NCI-H460 (cell line): Measurements from ENCODE around the gene PLAC8L1. TPM values are rescaled to one million over a fixed set of nuclear protein-coding genes. Genes with fewer than 3 reads are reported as not detected.
"Not testable (repeated sequence)": the region's sequence is repeated elsewhere in the genome, so short reads cannot be mapped to it uniquely, and the experiment has no call there.

Experiments
- DNase-seq: peaks from one replicate; pipeline ENCODE4 v3.0.0-alpha.2; 2016; ENCODE audit warnings: low read depth; ENCODE audit errors: extremely low read depth
- polyA plus RNA-seq: library from polyadenylated mRNA; depleted of rRNA; stranded (reverse); fragments of >200 nt; gene quantifications from 2 replicates; pipeline ENCODE4 v1.2.3, GENCODE V29; 2014; cell fraction: nucleus; rRNA removed
- total RNA-seq: library from RNA; depleted of rRNA; stranded (reverse); fragments of >200 nt; shearing (Covaris generic); gene quantifications from 2 replicates; pipeline ENCODE4 v1.2.3, GENCODE V29; 2014; rRNA removed

PLAC8L1 gene, protein sequence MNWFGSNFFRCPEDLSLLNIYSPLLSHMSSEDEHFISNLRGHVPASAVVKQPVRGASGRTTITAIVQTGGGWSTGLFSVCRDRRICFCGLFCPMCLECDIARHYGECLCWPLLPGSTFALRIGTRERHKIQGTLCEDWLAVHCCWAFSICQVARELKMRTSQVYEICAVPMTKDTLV
- total RNA-seq = not detected in 2 replicates
- not detected in 2 replicates for polyA plus RNA-seq

DNA sequence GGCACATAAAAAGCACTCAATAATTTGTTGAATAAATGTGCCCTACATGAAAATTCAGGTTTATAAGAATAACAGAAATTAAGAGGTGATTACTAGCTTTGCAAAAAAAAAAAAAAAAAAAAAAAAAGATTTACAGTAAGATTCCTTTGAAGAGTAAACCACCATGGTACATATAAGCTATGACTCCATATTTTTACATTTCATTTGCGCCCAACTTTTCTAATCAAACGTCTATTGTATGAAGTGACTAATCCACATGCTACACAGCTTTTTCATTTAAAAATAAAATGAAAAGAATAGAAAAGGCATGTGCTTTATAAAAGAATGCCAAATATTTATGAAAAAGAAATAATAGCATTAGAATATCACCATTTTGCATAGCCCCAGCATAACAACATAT, at the start of gene PLAC8L1:
TSS of gene PLAC8L1 (minus strand) at position 101 of the 400 bp plus-strand sequence. CDS start 1,266 bp downstream, outside the sequence.
- no peak for DNase-seq

DNA sequence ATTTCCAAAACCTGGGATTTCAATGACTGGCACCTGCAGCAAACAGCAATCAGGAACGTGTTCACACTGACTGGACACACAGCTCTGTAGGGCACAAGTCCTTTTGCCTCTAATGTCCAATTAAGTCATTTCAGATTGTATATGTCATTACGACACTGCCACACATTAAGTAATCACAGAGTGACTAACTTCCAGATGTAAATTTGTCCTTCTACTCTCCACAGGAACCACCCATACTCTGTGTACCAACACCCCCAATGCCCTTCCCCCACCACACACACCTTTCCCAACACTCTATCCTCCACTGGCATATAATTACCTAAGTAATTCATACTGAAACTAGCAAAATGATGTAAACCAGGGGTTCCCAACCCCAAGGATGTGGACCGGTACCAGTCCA, 46.6 kb upstream of the PLAC8L1 start:
- DNase-seq = no peak

DNA sequence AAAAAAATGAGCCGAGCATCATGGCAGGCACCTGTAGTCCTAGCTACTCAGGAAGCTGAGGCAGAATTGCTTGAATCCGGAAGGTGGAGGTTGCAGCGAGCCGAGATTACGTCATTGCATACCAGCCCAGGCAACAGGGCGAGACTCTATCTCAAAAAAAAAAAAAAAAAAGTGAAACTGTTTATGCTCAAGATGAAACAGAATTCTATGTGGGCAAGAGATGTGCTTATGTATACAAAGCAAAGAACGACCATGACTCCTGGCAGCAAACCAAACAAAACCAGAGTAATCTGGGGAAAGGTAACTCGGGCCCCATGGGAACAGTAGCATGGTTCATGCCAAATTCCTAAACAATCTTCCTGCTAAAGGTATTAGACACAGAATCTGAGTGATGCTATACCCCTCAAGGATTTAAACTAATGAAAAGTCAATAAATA, 32.6 kb upstream of the PLAC8L1 start:
- no peak for DNase-seq

DNA sequence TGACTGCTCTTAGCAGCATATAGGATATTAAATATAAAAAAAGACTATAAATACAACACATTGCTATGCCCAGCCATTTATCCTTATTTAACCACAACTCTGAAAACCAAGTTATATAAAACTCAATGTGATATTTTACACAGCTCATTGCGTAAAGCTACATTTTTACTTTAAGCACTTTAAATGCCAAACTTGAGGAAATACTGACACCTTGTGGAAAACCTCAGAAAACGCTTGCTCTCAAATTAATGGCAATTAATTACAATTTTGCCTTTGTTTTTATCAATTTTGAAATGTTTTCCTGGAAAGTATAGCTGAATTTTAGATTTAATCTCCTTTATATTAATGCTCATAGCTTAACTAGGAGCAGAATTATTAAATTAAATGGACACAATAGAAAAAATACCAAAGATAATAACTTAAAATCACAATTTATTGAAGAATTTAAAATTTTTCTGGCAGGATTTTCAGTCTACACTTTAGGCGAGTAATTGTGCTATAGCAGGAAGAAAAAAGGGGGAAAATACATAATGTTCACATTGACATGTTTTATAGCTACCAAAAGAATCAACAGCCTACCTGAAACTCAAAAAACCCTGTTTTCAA, 25.2 kb upstream of the PLAC8L1 start:
- DNase-seq = peak; percentile 30

DNA sequence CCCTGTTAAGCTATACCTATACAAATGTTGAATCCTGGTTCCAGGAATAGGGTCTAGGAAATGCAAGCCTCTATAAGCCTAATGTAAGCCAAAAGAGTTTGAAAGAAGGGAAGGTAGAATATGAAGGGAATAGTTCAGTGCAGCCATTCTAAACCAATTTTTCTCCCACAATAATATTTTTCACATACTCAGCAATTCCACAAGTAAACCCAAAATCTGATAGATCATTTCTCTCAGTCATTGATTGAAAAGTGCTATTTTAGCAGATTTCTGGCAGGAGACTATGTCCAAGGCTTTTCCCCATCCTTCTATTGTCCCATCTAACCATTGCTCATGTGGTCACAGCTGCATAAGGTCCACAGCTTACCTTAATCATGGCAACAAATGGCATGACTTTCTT, 20.7 kb upstream of the PLAC8L1 start:
- DNase-seq = no peak

DNA sequence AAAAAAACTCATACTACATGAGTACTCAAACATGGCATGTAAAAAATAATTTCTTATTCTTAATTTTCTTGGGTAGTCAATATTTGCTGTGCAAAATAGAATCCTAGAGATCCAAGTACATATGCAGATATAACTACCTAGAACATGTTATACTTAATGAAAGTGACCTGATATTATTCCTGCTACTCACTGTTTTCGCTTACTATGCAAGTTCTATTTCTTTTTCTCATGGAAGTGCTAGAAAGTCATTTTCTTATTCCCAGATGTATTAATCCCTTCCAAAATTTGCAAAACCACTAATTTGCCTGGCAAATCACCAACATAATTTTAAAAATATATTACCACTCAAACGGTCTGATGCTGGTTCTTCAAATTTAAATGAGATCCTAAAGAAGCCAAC, 19.2 kb upstream of the PLAC8L1 start:
- DNase-seq = no peak

DNA sequence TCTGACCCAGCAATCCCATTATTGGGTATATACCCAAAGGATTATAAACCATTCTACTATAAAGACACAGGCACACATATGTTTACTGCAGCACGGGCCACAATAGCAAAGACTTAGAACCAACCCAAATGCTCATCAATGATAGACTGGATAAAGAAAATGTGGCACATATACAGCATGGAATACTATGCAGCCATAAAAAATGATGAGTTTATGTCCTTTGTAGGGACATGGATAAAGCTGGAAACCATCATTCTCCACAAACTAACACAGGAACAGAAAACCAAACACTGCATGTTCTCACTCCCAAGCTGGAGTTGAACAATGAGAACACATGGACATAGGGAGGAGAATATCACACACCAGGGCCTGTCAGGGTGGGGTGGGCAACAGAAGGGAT, 16.1 kb upstream of the PLAC8L1 start:
- DNase-seq = not testable (repeated sequence)

DNA sequence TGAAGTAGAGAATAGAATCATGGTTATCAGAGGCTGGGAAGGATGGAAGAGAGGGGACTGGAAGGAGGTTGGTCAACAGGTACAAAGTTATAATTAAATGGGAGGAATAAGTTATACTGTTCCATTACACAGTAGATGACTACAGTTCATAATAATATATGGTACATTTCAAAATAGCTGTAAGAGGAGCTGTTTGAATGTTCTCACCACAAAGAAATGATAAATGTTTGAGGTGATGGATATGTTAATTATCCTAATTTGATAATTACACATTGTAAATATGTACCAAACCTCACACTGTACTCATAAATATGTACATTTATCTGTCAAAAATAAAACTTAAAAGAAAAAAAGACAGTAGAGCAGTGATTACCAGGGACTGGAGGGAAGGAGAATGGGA, 12.9 kb upstream of the PLAC8L1 start:
- no peak for DNase-seq

DNA sequence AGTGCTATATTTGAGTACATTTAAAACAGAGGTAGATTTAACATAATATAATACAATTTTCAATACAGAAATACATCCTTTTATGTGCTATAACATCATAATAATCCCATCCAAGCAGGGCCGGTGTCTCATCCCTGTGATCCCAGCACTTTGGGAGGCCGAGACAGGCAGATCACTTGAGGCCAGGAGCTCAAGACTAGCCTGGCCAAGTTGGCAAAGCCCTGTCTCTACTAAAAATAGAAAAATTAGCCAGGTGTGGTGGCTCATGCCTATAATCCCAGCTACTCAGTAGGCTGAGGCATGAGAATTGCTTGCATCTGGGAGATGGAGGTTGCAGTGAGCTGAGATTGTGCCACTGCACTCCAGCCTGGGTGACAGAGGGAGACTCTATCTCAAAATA, 11.8 kb upstream of the PLAC8L1 start:
- not testable (repeated sequence) for DNase-seq

DNA sequence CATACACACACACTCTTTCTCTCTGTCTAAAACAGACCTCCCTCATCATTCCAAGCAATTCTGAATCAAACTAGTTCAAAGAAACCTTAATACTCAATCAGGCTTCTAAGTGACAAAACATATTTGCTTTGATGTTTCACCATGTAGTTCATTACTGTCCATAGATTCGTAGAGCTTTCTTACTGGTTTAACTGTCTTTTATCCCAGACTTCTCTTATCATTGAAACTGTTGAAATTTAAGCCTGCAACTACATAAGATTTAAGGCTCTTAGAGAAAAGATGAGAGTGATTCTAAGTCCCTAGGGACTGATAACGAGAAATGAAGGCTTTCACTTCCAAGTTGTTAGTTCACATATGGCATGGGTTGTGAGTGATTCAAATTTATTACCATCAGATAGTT, 11.0 kb upstream of the PLAC8L1 start:
- no peak for DNase-seq

GRCh38 chr5:146112476-146112875, 7.1 kb upstream of the PLAC8L1 start:
- no peak for DNase-seq

DNA sequence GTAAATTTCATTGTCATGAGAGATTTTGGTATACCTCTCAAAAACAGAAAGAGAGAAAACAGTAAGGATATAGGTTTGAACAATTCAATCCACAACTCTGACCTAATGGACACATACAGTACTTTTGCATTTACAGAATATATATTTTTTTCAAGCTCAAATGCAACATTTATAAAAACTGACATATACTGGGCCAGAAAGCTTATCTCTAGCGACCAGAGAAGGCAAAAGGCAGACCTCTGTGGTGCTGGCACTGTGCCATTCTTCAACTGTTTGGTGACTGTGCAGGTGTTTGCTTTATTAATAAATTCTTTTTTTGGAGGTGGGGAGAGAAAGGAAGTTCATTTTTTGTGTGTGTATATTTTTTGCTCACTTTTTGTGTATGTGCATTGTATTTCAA, 6.0 kb upstream of the PLAC8L1 start:
- no peak for DNase-seq

DNA sequence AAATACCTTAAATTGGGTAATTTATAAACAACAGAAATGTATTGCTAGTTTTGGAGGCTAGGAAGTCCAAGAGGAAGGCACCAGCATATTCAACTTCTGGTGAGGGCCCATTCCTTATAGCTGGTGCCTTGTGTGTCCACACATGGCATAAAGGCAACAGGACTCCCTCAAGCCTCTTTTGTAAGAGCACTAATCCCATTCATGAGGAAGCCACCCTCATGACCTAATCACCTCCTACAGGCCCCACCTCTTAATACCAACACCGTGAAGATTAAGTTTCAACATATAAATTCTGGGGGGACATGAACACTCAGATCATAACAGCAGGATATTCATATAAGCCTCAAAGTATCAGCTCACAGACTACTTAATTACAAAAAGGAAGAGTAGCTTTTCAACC, 4.0 kb upstream of the PLAC8L1 start:
- DNase-seq = no peak

DNA sequence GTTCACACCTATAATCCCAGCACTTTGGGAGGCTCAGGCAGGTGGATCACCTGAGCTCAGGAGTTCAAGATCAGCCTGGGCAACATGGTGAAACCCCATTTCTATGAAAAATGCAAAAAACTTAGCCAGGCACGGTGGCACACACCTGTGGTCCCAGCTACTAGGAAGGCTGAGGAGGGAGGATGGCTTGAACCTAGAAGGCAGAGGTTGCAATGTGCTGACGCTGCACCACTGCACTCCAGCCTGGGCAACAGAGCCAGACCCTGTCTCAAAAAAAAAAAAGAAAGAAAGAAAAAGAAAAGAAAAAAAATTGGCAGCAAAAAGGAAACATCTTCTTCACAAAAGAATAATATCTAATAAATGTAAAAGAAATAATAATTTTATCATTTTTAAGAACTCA, 3.5 kb upstream of the PLAC8L1 start:
- DNase-seq = not testable (repeated sequence)

DNA sequence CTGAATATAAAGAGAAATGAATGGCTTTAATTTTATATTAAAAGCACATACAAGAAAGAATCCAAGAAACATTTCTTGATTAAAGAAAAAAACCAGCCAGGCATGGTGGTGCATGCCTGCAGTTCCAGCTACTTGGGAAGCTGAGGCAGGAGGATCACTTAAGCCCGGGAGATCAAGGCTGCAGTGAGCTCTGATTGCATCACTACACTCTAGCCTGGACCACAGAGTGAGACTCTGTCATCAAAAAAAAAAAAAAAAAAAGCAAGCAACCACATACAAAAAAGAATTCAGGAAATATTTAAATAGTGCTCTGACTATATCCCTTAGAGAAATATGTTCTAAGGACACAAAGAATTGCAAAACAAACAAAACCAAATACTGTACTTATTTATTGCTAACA, 2.5 kb upstream of the PLAC8L1 start:
- no peak for DNase-seq

DNA sequence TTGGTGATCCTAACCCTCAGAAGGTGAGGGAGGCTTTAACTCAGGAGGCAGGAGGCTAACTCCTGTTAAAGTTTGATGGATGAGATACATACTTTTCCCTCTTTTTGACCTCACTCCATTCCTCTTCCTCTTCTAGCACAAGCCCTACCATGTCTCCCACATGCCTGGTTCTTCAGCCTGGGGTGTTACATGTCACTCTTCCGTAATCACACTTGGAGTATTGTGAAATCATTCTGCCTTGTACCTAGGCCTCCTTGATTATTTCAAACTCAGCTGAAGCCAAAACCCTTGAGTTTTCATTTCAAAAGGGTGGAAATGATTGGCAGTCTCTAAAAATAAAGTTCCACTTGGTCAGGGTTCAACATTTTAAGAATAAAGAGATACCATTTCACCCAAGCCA, 1.8 kb downstream of the PLAC8L1 start:
- no peak for DNase-seq

DNA sequence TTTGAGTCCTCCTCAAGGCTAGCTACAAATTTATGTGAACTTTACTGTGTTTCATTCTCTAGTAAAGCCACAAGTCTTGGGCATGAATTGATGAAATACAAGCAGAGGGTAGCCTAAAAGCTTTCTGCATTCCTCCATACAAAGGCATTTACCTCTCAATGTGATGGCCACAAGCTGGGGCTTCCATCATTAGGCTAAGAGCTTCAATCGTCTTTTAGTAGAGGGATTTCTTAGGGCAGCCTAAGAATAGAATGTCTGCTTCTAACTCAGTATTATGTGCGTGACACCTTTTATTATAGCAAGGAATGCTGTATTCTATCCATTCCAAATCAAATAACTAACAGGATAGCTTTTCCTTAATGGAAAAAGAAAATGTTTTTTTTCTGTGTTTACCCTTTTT, 3.7 kb downstream of the PLAC8L1 start:
- DNase-seq = no peak

GRCh38 chr5:146098047-146098446, 7.3 kb downstream of the PLAC8L1 start:
- no peak for DNase-seq

GRCh38 chr5:146091881-146092280, 13.5 kb downstream of the PLAC8L1 start:
- DNase-seq = no peak

- no peak for DNase-seq
Measured at GRCh38 chr5:146089287-146089686, 16.1 kb downstream of the PLAC8L1 start.

DNA sequence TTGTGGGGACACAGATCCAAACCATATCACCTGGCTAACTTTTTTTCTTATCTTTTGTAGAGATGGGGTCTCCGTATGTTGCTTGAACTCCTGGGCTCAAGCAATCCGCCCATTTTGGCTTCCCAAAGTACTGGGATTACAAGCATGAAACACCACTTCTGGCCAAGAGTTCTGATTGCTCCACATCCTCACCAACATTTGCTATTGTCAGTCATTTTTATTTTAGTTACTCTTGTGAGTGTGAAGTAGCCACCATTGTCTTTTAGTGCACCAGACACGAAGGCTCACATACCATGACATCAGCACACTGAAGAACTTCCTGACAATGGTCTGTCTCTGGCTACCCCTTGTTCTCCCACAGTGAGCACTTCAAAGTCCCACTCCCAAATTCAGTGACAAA, 17.3 kb downstream of the PLAC8L1 start:
- no peak for DNase-seq

GRCh38 chr5:146084376-146084775, 21.0 kb downstream of the PLAC8L1 start:
- DNase-seq = no peak

GRCh38 chr5:146082798-146083197, 22.6 kb downstream of the PLAC8L1 start:
- no peak for DNase-seq
